HG02840 (cell line): ENCODE measurements around the gene TTC28.
"Not testable (repeated sequence)": the region's sequence is repeated elsewhere in the genome, so short reads cannot be mapped to it uniquely, and the experiment has no call there.

ENCODE experiments used
- ATAC-seq: cut with Tn5 transposase; IDR thresholded peaks from one replicate; pipeline ENCODE4 v1.9.1; 2021; ENCODE audit warnings: mild to moderate bottlenecking, moderate library complexity, moderate number of reproducible peaks; ENCODE audit not compliant: unreplicated experiment, low FRiP score

Gene TTC28

DNA sequence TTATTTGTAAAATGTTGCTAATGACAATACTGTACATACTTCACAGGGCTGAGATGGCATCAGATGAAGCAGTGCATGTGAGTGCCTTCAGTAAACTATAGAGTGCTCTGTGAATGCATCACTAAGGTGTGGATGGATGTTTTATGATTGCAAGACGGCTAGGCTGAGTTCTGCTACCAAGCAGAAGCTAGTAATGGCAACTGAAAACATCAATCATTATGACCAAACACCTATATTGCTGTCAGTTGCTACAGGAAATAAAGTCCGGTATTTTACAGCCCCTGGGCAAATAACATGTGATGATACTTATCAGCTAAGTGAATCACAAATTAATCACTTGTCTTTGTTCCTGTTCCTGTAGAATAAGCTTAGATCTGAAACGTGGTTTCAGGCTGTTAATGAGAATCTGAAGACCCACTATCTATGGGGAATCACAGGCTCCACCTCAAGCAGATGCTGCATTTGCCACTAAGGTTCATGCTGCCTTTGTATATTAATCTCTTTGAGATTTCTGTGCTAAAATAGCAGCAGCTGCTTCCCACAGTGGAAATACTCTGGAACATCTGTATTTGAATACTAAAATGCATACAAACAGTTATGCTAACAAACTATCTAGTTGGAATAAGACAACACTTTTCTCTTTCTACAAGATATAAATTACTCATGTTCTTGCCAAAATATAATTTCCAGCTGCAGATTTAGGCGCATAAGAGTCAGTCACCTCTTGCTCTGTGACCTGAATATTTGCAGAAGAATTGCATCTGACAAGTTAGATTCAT lies 506.6 kb downstream of the TTC28 start:
- no peak for ATAC-seq

- ATAC-seq = no peak
Observed at GRCh38 chr22:28171712-28172111, 507.9 kb downstream of the TTC28 start.

GRCh38 chr22:28171115-28171514 lies 508.5 kb downstream of the TTC28 start:
- ATAC-seq = no peak

GRCh38 chr22:28169314-28169713 lies 510.3 kb downstream of the TTC28 start:
- ATAC-seq = not testable (repeated sequence)

- ATAC-seq = no peak
Observed at GRCh38 chr22:28155808-28156207, 523.8 kb downstream of the TTC28 start.

DNA sequence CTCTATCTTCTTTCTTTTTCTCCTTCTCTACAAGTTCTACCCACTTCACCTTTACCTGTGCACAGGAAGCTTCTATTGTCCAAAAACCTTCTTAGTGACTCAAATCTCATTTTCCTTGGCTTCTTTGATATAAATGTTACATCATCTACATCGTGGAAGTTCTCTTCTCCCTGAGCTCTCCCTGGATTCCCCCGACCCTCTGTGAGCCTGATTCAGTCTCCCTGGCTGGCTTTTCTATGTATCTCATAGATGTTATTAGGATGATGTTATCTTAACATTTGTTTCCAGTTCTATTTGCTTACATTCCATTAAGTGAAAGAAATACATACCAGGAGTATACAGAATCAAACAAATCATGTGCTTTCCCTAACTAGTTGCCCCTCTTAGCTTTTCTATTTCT lies 524.8 kb downstream of the TTC28 start:
- ATAC-seq = no peak

DNA sequence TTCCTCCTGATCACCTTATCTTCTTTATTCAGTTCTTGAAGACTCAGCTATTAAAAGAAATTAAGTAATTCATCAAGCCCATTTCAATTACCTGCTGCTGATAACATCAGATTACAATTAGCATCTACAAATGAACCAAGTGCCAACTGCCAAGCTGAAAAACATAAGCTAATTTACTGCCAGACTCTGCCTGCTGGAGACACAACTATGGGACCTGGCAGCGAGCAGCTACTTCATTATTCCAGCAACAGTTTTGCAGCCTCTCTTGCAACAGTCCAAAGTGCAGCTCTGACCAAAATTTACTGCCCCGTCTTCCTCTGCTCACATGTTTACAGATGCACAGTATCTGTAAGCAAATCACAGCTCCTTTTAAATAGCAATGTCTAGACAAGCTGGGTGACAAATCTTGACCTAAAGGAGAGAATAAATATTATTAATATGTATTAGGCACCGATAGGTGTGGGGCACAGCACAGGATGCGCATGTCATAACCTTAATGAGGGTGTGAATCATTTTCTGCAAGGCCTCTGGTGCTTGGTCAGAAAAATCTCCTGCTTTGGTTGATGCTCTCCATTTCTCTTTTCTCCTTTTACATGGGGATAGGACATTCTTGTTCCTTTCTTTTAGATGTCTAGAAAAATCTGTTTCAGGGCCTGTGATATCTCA lies 528.4 kb downstream of the TTC28 start:
- ATAC-seq = no peak

- ATAC-seq = no peak
Observed at GRCh38 chr22:28148816-28149465, 530.7 kb downstream of the TTC28 start.

DNA sequence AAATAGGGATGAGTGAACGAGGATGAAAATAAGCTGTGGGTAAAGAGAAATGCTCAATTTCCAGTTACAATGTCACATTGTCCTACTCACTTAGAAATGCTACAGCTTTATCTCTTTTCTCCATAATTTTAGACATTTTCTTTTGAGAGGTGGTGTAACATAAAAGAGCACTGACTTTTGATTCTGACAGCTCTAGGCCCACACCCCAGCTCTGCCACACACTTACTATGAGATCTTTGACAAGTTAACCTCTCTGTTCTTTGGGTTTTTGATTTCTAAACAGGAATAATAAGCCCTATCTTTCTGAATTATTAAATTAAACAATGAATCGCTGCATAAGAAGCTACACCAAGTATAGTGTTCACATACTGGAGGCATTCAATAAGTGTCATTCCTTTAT lies 532.2 kb downstream of the TTC28 start:
- ATAC-seq = no peak

DNA sequence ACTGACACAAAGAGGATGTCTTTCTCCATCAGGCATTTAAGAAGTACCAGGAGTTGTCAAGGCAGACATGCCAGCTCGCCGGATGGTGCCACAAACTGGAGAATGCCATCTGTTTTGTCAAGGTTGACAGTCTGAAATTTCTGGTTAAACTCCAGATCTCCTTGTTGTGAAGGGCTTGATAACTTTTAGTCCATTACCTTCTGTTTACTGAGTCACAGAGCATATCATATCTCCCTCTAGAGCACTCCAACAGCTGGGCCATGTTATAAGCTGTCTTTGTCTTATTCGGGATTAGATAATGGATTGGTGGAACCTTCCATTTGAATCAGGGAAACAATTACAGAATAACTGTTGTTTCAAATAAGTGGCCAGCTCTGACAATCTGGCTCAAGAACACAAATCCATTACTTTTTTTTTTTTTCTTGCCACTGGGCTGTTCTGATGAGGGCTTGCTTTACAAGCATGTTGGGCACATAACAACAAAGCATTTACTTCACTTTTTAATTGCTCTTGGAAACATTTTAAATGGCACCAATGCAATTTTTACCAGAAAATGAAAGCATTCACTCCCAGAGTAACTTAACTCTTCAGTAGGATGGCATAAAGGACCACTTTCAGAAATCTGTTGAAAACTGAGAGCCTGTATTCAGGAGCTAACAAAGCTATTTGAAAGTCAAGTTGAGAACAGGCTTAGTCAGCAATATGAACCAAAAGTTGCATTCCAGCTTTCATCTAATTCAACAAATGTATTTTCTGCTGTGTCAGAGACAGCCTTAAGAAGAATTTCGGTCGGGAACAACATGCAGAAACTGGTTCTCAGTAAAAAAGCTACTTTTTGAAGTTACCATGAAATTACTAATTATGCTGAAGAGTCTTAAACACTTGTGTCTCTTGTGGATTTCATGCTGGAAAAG lies 533.0 kb downstream of the TTC28 start:
- ATAC-seq = no peak

- ATAC-seq = no peak
Observed at GRCh38 chr22:28143961-28144745, 535.5 kb downstream of the TTC28 start.

GRCh38 chr22:28143241-28143865 lies 536.3 kb downstream of the TTC28 start:
- ATAC-seq = no peak

- ATAC-seq = no peak
Observed at GRCh38 chr22:28142361-28142961, 537.2 kb downstream of the TTC28 start.

- no peak for ATAC-seq
Observed at GRCh38 chr22:28141614-28142013, 538.0 kb downstream of the TTC28 start.

GRCh38 chr22:28139961-28140360 lies 539.7 kb downstream of the TTC28 start:
- ATAC-seq = no peak

DNA sequence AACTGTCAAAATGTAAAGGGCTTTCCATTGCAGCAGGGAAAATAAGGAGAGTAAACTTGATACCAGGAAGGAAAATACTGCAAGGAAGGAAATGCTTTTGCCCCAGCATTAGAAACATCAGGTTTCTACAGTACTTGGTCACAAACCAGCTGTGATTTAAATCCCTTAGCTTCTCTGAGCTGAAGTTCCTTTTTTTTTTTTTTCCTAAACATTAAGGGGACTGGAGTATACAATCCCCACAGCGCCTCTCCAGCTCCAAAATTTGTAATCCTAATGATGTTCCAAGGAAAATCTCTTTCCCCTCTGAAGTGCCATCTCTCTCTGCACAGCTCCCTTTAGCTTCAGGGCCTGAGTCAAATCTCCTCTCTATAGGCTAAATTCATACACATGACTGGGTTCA lies 540.1 kb downstream of the TTC28 start:
- ATAC-seq = no peak

DNA sequence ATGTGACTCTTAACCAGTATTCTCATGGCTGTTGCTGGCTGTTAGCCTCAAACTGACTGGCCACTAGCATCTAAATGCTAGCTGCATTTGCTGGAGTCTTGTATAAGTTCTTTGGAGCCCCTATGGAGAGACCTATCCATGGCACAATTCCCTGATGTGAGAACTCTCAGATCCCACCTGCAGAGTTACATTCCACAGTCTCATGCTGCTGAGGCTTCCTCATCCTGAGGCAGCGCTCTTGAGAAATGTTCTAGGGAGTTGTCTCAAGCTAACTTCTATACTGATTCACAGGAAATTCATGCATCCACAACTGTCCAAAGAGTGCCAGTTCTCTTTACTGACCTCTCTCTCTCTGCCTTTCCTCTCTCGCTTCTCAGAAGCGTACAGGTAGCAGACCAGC lies 542.6 kb downstream of the TTC28 start:
- ATAC-seq = no peak

GRCh38 chr22:28132466-28132865 lies 547.2 kb downstream of the TTC28 start:
- ATAC-seq = no peak
